ENCODE data around the gene HMGN4.
"Not testable (repeated sequence)": the region's sequence is repeated elsewhere in the genome, so short reads cannot be mapped to it uniquely, and the experiment has no call there.

Gene HMGN4

DNA sequence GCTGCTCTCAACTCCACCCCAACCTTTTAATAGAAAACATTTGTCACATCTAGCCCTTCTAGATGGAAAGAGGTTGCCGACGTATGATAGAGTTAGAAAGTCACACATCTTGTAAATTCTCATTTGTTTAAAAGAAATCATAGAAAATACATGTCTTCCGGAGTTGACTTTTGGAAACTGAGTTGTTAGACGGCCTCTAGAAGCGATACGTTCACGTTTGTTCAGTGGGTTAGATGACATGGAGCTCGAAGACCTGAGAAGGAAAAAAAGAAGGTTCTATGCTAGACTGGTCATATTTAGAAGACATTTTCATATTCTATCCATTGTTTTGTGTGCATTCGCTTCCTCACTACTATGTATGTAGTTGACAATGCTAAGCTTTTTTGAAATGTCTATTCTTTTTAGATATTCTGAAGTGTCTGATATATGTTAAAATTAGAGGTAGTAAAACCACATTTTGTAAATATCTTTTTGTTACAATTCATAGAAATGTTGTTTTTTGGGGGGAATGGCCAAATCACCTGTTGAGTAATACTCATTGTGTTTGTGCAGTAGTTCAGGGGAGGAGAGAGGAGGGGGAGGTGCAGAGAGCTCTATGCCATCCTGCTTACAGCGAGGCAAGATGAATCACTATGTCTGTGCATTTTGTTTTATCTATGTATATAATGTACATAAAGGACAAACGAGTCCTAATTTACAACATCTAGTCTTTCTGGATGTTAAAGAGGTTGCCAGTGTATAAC, 15.5 kb upstream of the HMGN4 start:
- peak overlapping the region; percentile 78 for H3K4me3 ChIP-seq (ENCODE audit: low read depth, low read length)
- H3K4me1 ChIP-seq (ENCODE audit: control insufficient read depth, insufficient read depth, low read length, unreplicated experiment) = peaks cover 13% of the 10 kb centered on the region
- H2AFZ ChIP-seq (ENCODE audit: low read length, unreplicated experiment) = peak overlapping the region; percentile 82
- H3K27me3 ChIP-seq (ENCODE audit: insufficient read depth, low read length); H3K36me3 ChIP-seq (ENCODE audit: insufficient read depth, low read length): not testable (repeated sequence)
- H3K79me2 ChIP-seq (ENCODE audit: control insufficient read depth, insufficient read depth, low read length, unreplicated experiment) = peaks cover 19% of the 10 kb centered on the region
- peak overlapping the region; percentile 82 for H3K27ac ChIP-seq (ENCODE audit: low read depth, low read length)

DNA sequence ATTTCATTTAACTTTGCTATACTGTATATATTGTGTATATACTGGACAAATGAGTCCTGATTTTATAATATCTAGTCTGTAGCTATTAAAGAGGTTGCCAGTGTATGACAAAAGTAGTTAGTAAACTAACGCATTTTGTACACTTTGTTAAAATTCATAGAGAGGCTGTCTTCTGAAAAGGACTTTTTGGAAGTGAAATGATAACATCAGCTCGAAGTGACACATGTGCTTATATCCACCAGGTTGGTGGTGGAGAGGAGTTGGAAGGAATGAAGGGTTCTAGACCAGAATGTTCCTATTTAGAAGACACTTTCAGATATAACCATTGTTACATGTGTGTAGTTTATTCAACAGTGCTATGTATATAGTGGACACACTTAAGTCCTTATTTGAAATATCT, 13.9 kb upstream of the HMGN4 start:
- H3K27me3 ChIP-seq (ENCODE audit: insufficient read depth, low read length); H3K27ac ChIP-seq (ENCODE audit: low read depth, low read length); H3K36me3 ChIP-seq (ENCODE audit: insufficient read depth, low read length); H3K4me3 ChIP-seq (ENCODE audit: low read depth, low read length); H2AFZ ChIP-seq (ENCODE audit: low read length, unreplicated experiment): not testable (repeated sequence)
- peaks cover 19% of the 10 kb centered on the region for H3K79me2 ChIP-seq (ENCODE audit: control insufficient read depth, insufficient read depth, low read length, unreplicated experiment)
- peaks cover 13% of the 10 kb centered on the region for H3K4me1 ChIP-seq (ENCODE audit: control insufficient read depth, insufficient read depth, low read length, unreplicated experiment)

DNA sequence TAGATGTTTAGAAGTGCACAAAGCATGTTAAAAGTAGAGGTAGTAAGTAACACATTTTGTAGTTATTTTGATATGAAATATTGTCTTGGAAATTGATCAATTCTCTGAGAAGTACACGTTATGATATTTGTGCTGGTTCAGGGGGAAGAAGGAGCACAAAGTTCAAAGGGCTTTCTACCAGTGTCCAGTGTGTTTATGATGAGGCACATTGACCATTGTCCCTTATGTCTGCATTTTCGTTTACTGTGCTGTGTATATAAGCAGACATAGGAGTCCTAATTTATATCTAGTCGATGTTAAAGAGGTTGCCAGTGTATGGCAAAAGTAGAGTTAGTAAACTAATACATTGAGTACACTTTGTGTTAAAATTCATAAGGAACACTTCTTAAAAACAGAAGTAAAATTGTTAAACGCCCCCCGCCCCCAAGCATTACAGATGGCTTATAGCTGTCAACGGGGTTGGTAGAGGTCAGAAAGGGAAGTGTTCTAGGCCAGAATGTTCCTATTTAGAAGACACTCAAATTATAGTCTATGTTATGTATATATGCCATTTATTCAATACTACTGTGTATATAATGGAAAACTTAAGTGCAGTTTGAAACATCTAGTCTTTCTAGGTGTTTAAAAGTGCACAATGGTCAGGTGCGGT, 13.3 kb upstream of the HMGN4 start:
- Histone ChIP-seq H2AFZ (ENCODE audit: low read length, unreplicated experiment) (no peak overlapping the region), H3K36me3 (ENCODE audit: insufficient read depth, low read length) (no peaks in the 10 kb centered on the region), H3K4me1 (ENCODE audit: control insufficient read depth, insufficient read depth, low read length, unreplicated experiment) (peaks cover 13% of the 10 kb centered on the region), H3K27ac (ENCODE audit: low read depth, low read length) (no peak overlapping the region), H3K27me3 (ENCODE audit: insufficient read depth, low read length) (no peaks in the 10 kb centered on the region), H3K4me3 (ENCODE audit: low read depth, low read length) (no peak overlapping the region), H3K79me2 (ENCODE audit: control insufficient read depth, insufficient read depth, low read length, unreplicated experiment) (peaks cover 19% of the 10 kb centered on the region)

DNA sequence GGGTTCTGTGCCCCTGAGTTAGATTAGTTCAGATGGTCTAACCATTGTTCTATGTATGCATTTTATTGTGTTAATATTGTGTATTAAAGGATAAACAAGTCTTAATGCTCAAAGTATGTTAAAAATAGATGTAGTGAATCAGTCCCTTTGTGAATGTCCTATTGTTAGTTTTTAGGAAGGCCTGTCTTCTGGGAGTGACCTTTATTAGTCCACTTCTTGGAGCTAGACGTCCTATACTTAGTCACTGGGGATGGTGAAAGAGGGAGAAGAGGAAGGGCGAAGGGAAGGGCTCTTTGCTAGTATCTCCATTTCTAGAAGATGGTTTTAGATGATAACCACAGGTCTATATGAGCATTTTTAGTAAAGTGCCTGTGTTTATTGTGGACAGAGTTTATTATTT, 12.3 kb upstream of the HMGN4 start:
- no peak overlapping the region for H3K4me3 ChIP-seq (ENCODE audit: low read depth, low read length)
- H3K4me1 ChIP-seq (ENCODE audit: control insufficient read depth, insufficient read depth, low read length, unreplicated experiment) = peaks cover 9% of the 10 kb centered on the region
- no peak overlapping the region for H3K27ac ChIP-seq (ENCODE audit: low read depth, low read length)
- no peaks in the 10 kb centered on the region for H3K36me3 ChIP-seq (ENCODE audit: insufficient read depth, low read length)
- no peak overlapping the region for H2AFZ ChIP-seq (ENCODE audit: low read length, unreplicated experiment)
- H3K27me3 ChIP-seq (ENCODE audit: insufficient read depth, low read length) = no peaks in the 10 kb centered on the region
- peaks cover 19% of the 10 kb centered on the region for H3K79me2 ChIP-seq (ENCODE audit: control insufficient read depth, insufficient read depth, low read length, unreplicated experiment)

DNA sequence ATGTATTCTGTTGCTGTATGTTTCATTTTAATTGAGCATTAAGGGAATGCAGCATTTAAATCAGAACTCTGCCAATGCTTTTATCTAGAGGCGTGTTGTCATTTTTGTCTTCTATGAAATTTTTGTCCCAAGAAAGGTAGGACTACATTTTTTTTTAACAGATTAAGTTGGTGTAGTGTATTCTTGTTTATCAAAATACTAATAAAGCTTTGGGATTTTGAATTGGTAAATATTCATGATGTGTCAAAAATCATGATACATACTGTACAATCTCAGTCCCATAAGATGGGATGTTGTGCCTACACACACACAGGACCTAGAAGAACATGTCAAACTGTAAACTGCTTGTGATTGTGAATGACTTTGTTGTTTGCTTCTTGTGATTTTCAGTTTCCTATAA, 11.2 kb upstream of the HMGN4 start:
- Histone ChIP-seq H3K79me2 (ENCODE audit: control insufficient read depth, insufficient read depth, low read length, unreplicated experiment) (peaks cover 19% of the 10 kb centered on the region), H3K27ac (ENCODE audit: low read depth, low read length) (no peak overlapping the region), H3K4me3 (ENCODE audit: low read depth, low read length) (no peak overlapping the region), H3K27me3 (ENCODE audit: insufficient read depth, low read length) (no peaks in the 10 kb centered on the region), H3K36me3 (ENCODE audit: insufficient read depth, low read length) (no peaks in the 10 kb centered on the region), H3K4me1 (ENCODE audit: control insufficient read depth, insufficient read depth, low read length, unreplicated experiment) (peaks cover 9% of the 10 kb centered on the region), H2AFZ (ENCODE audit: low read length, unreplicated experiment) (no peak overlapping the region)

DNA sequence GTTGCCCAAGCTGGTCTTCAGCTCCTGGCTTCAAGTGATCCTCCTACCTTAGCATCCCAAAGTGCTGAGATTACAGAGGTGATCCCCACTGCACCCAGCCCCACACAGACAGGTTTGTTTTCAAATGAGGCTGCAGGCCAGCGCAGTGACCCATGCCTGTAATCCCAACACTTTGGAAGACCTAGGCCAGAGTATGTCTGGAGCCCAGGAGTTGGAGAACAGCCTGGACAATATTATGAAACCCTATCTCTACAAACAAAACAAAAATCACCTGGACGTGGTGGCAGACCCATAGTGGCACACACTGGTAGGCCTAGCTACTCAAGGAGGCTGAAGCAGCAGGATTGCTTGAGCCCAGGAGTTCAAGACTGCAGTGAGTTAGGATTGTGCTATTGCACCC, 8.0 kb upstream of the HMGN4 start:
- H3K79me2 ChIP-seq (ENCODE audit: control insufficient read depth, insufficient read depth, low read length, unreplicated experiment) = no peaks in the 10 kb centered on the region
- H3K27me3 ChIP-seq (ENCODE audit: insufficient read depth, low read length) = no peaks in the 10 kb centered on the region
- H3K36me3 ChIP-seq (ENCODE audit: insufficient read depth, low read length) = no peaks in the 10 kb centered on the region
- no peak overlapping the region for H2AFZ ChIP-seq (ENCODE audit: low read length, unreplicated experiment)
- no peaks in the 10 kb centered on the region for H3K4me1 ChIP-seq (ENCODE audit: control insufficient read depth, insufficient read depth, low read length, unreplicated experiment)
- no peak overlapping the region for H3K27ac ChIP-seq (ENCODE audit: low read depth, low read length)
- no peak overlapping the region for H3K4me3 ChIP-seq (ENCODE audit: low read depth, low read length)

DNA sequence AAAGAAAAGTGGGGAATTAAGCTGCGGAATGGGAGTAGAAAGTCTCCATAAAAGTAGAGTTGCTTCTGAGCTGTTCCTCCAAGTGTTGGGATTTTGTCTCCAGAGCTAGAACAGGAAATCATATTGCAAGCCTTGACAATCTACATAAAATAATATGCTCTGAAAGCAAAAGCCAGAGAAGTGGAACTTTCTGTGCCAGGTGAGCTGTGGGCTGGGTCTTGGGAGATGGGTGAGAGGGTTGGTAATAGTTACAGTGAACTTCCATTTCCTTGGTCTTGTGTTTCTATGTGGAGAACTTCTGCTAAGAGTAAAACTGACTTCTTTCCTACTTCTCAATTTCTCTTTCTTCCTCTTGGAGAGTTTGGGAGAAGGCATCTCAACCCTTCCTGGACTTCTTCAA, 6.3 kb upstream of the HMGN4 start:
- no peak overlapping the region for H3K27ac ChIP-seq (ENCODE audit: low read depth, low read length)
- no peaks in the 10 kb centered on the region for H3K36me3 ChIP-seq (ENCODE audit: insufficient read depth, low read length)
- no peaks in the 10 kb centered on the region for H3K79me2 ChIP-seq (ENCODE audit: control insufficient read depth, insufficient read depth, low read length, unreplicated experiment)
- H3K4me1 ChIP-seq (ENCODE audit: control insufficient read depth, insufficient read depth, low read length, unreplicated experiment) = peaks cover 8% of the 10 kb centered on the region
- no peaks in the 10 kb centered on the region for H3K27me3 ChIP-seq (ENCODE audit: insufficient read depth, low read length)
- no peak overlapping the region for H2AFZ ChIP-seq (ENCODE audit: low read length, unreplicated experiment)
- no peak overlapping the region for H3K4me3 ChIP-seq (ENCODE audit: low read depth, low read length)

DNA sequence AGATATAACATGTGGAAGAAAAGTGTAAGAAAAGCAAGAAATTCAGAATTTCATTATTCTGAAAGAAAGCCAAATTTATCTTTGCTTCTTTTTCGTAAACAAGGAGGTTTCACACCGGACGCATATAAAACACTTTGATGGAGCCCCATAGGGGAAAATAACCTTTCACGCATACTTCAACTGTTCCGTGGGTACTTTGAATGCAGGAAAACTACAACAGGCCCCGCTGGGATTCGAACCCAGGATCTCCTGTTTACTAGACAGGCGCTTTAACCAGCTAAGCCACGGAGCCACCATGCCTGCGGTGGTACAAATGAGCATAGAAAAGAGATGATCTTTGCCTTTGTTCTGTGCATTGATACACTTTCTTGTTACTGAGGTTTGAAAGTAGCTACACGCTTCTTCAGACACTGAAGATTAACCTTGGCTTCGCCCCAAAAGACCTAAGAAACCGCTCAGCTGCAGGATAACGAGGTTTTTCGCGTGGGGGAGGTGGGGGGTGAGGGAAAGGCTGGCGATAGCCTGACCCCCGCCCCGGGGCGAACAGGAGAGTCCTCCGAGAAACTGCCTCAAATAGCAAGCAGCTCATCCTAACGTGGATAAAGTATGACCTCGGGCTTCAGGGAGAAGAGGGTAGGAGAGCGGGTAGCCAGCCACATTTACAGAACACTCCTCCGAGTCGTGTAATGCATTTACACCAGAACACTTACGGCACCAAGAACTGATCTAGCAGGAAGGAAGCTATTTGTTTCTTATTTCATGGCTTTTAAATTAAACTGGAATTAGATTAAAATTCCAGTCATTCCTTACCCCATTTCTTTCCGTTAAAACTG, 5.3 kb upstream of the HMGN4 start:
- Histone ChIP-seq H3K27ac (ENCODE audit: low read depth, low read length) (peak overlapping the region; percentile 24), H3K4me3 (ENCODE audit: low read depth, low read length) (peak overlapping the region; percentile 88)

DNA sequence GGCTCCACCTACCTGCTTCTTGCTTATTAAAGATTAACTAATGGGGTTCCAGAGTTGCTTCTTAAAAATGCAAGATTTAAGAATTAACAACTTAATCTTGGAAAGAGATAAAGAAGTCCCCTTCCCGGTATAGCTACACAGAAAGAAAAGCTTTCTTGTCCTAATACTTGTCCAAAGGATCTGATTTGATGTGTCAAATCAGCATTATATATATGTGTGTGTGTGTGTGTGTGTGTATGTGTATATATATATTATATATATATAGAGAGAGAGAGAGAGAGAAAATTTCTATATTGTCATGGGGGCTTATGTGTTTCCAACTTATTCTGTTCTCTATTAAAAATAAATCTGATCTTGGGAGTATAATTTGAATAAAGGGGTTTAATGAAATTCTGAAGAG, 4.6 kb upstream of the HMGN4 start:
- peak overlapping the region; percentile 24 for H3K27ac ChIP-seq (ENCODE audit: low read depth, low read length)
- peaks cover 9% of the 10 kb centered on the region for H3K4me1 ChIP-seq (ENCODE audit: control insufficient read depth, insufficient read depth, low read length, unreplicated experiment)
- peak overlapping the region; percentile 58 for H2AFZ ChIP-seq (ENCODE audit: low read length, unreplicated experiment)
- peaks cover under 1% of the 10 kb centered on the region for H3K79me2 ChIP-seq (ENCODE audit: control insufficient read depth, insufficient read depth, low read length, unreplicated experiment)
- H3K4me3 ChIP-seq (ENCODE audit: low read depth, low read length) = peak overlapping the region; percentile 88
- no peaks in the 10 kb centered on the region for H3K27me3 ChIP-seq (ENCODE audit: insufficient read depth, low read length)
- H3K36me3 ChIP-seq (ENCODE audit: insufficient read depth, low read length) = no peaks in the 10 kb centered on the region

More for the DNA sequence above, 5.3 kb upstream of the HMGN4 start:
- H3K27me3 ChIP-seq (ENCODE audit: insufficient read depth, low read length) = no peaks in the 10 kb centered on the region
- H3K4me1 ChIP-seq (ENCODE audit: control insufficient read depth, insufficient read depth, low read length, unreplicated experiment) = peaks cover 9% of the 10 kb centered on the region
- no peaks in the 10 kb centered on the region for H3K79me2 ChIP-seq (ENCODE audit: control insufficient read depth, insufficient read depth, low read length, unreplicated experiment)
- H2AFZ ChIP-seq (ENCODE audit: low read length, unreplicated experiment) = peak overlapping the region; percentile 58
- no peaks in the 10 kb centered on the region for H3K36me3 ChIP-seq (ENCODE audit: insufficient read depth, low read length)

DNA sequence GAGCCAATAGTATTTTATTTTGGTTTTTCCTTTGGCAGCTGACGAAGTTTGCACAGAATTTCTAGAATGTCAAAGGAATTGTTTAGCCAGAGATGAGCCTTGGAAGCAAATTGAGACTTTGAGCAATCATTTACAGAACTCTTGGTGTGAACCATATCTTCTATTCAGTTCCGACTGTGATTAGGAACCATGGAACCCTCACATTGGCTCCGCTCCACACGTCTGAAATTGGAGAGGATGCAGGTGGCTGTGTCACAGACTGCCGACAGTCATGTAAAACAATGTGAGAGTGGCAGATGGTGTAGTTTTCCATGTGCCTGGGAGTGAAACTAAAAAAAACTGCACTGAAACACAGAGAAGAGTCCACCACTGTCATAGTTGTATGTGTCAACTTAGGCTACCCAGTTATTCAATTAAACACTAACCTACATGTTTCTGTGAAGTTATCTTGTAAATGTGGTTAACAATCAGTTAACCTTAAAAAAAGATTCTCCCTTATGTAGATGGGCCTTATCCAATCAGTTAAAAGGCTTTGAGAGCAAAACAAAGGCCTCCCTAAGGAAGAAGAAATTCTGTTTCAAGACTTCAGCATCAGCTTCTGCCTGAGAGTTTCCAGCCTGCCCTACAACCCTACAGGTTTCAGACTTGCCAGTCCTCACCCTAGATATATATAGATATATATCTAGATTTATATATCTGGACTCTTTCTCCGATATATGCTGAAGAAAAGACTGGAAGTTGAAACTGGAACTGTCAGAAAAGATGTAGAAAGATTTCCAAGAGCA, 3.3 kb upstream of the HMGN4 start:
- peaks cover 14% of the 10 kb centered on the region for H3K79me2 ChIP-seq (ENCODE audit: control insufficient read depth, insufficient read depth, low read length, unreplicated experiment)
- no peak overlapping the region for H3K27ac ChIP-seq (ENCODE audit: low read depth, low read length)
- H3K27me3 ChIP-seq (ENCODE audit: insufficient read depth, low read length) = no peaks in the 10 kb centered on the region
- no peak overlapping the region for H3K4me3 ChIP-seq (ENCODE audit: low read depth, low read length)
- no peaks in the 10 kb centered on the region for H3K36me3 ChIP-seq (ENCODE audit: insufficient read depth, low read length)
- H2AFZ ChIP-seq (ENCODE audit: low read length, unreplicated experiment) = no peak overlapping the region
- peaks cover 13% of the 10 kb centered on the region for H3K4me1 ChIP-seq (ENCODE audit: control insufficient read depth, insufficient read depth, low read length, unreplicated experiment)
